HEK293 (cell line): Measurements from ENCODE around the gene TMEM37.

ENCODE experiments used
- KLF7 ChIP-seq: fragments of 450-650 bp; formaldehyde crosslinking; IDR thresholded peaks from 2 replicates; pipeline ENCODE4 v1.5.1; 2016; ENCODE audit warnings: missing biosample characterization, missing genetic modification characterization, borderline replicate concordance
- KLF8 ChIP-seq: fragments of 450-650 bp; formaldehyde crosslinking; IDR thresholded peaks from 2 replicates; pipeline ENCODE4 v1.5.1; 2016; ENCODE audit warnings: missing biosample characterization, missing genetic modification characterization
- SP3 ChIP-seq: fragments of 450-650 bp; formaldehyde crosslinking; IDR thresholded peaks from 2 replicates; pipeline ENCODE4 v1.5.1; 2016; ENCODE audit warnings: missing biosample characterization, missing genetic modification characterization
- SP7 ChIP-seq: fragments of 450-650 bp; formaldehyde crosslinking; IDR thresholded peaks from 2 replicates; pipeline ENCODE4 v1.5.1; 2016; ENCODE audit warnings: missing biosample characterization, missing genetic modification characterization
- ZBTB1 ChIP-seq: fragments of 450-650 bp; formaldehyde crosslinking; IDR thresholded peaks from 2 replicates; pipeline ENCODE4 v1.5.1; 2016; ENCODE audit warnings: missing biosample characterization, missing genetic modification characterization
- ZNF10 ChIP-seq: fragments of 450-650 bp; formaldehyde crosslinking; IDR thresholded peaks from 2 replicates; pipeline ENCODE4 v1.5.1; 2017; ENCODE audit warnings: missing biosample characterization, missing genetic modification characterization
- ZNF121 ChIP-seq: fragments of 450-650 bp; formaldehyde crosslinking; IDR thresholded peaks from 2 replicates; pipeline ENCODE4 v1.5.1; 2016; ENCODE audit warnings: missing biosample characterization, missing genetic modification characterization
- ZNF2 ChIP-seq: fragments of 450-650 bp; formaldehyde crosslinking; IDR thresholded peaks from 2 replicates; pipeline ENCODE4 v1.5.1; 2016; ENCODE audit warnings: missing biosample characterization, missing genetic modification characterization
- ZNF350 ChIP-seq: fragments of 450-650 bp; formaldehyde crosslinking; IDR thresholded peaks from 2 replicates; pipeline ENCODE4 v1.5.0; 2017; ENCODE audit warnings: missing biosample characterization, mild to moderate bottlenecking, missing genetic modification characterization
- ZNF354C ChIP-seq: fragments of 450-650 bp; formaldehyde crosslinking; IDR thresholded peaks from 2 replicates; pipeline ENCODE4 v1.5.1; 2016; ENCODE audit warnings: missing biosample characterization, missing genetic modification characterization, low read depth, borderline replicate concordance
- ZNF530 ChIP-seq: fragments of 450-650 bp; formaldehyde crosslinking; IDR thresholded peaks from 2 replicates; pipeline ENCODE4 v1.5.1; 2016; ENCODE audit warnings: low read depth, missing biosample characterization, missing genetic modification characterization
- ZNF623 ChIP-seq: fragments of 450-650 bp; formaldehyde crosslinking; IDR thresholded peaks from 2 replicates; pipeline ENCODE4 v1.5.1; 2016; ENCODE audit warnings: missing biosample characterization, missing genetic modification characterization
- ZNF677 ChIP-seq: fragments of 450-650 bp; IDR thresholded peaks from 2 replicates; pipeline ENCODE4 v1.5.0; 2018; ENCODE audit warnings: missing biosample characterization, mild to moderate bottlenecking, missing genetic modification characterization, moderate library complexity
- ZNF768 ChIP-seq: fragments of 450-650 bp; formaldehyde crosslinking; IDR thresholded peaks from 2 replicates; pipeline ENCODE4 v1.5.1; 2018; ENCODE audit warnings: missing biosample characterization, mild to moderate bottlenecking, missing genetic modification characterization
- ZNF777 ChIP-seq: fragments of 450-650 bp; formaldehyde crosslinking; IDR thresholded peaks from 2 replicates; pipeline ENCODE4 v1.5.1; 2017; ENCODE audit warnings: missing biosample characterization, missing genetic modification characterization, borderline replicate concordance
- ZSCAN30 ChIP-seq: fragments of 450-650 bp; IDR thresholded peaks from 2 replicates; pipeline ENCODE4 v1.5.1; 2018; ENCODE audit warnings: missing biosample characterization, mild to moderate bottlenecking, missing genetic modification characterization, moderate library complexity
- TF ChIP-seq, protein P1 (sequence below): fragments of 450-650 bp; formaldehyde crosslinking; IDR thresholded peaks from 2 replicates; pipeline ENCODE4 v1.5.1; 2016; ENCODE audit warnings: missing biosample characterization, missing genetic modification characterization
- TF ChIP-seq, protein P2 (sequence below): fragments of 450-650 bp; formaldehyde crosslinking; IDR thresholded peaks from 2 replicates; pipeline ENCODE4 v1.5.1; 2017; ENCODE audit warnings: missing biosample characterization, missing genetic modification characterization
- TF ChIP-seq, protein P3 (sequence below): fragments of 450-650 bp; formaldehyde crosslinking; IDR thresholded peaks from 2 replicates; pipeline ENCODE4 v1.5.1; 2016; ENCODE audit warnings: missing biosample characterization, missing genetic modification characterization
- TF ChIP-seq, protein P4 (sequence below): fragments of 450-650 bp; formaldehyde crosslinking; IDR thresholded peaks from 2 replicates; pipeline ENCODE4 v1.5.1; 2016; ENCODE audit warnings: missing biosample characterization, missing genetic modification characterization
- TF ChIP-seq, protein P5 (sequence below): fragments of 450-650 bp; formaldehyde crosslinking; IDR thresholded peaks from 2 replicates; pipeline ENCODE4 v1.5.1; 2016; ENCODE audit warnings: missing biosample characterization, missing genetic modification characterization
- TF ChIP-seq, protein P6 (sequence below): fragments of 450-650 bp; formaldehyde crosslinking; IDR thresholded peaks from 2 replicates; pipeline ENCODE4 v1.5.1; 2016; ENCODE audit warnings: missing biosample characterization, missing genetic modification characterization
- TF ChIP-seq, protein P7 (sequence below): fragments of 450-650 bp; formaldehyde crosslinking; IDR thresholded peaks from 2 replicates; pipeline ENCODE4 v1.5.1; 2016; ENCODE audit warnings: missing biosample characterization, missing genetic modification characterization
- TF ChIP-seq, protein P8 (sequence below): fragments of 450-650 bp; formaldehyde crosslinking; conservative IDR thresholded peaks from 2 replicates; pipeline ENCODE4 v1.5.1; 2016; ENCODE audit warnings: low read depth, missing biosample characterization, missing genetic modification characterization

TMEM37 gene

DNA sequence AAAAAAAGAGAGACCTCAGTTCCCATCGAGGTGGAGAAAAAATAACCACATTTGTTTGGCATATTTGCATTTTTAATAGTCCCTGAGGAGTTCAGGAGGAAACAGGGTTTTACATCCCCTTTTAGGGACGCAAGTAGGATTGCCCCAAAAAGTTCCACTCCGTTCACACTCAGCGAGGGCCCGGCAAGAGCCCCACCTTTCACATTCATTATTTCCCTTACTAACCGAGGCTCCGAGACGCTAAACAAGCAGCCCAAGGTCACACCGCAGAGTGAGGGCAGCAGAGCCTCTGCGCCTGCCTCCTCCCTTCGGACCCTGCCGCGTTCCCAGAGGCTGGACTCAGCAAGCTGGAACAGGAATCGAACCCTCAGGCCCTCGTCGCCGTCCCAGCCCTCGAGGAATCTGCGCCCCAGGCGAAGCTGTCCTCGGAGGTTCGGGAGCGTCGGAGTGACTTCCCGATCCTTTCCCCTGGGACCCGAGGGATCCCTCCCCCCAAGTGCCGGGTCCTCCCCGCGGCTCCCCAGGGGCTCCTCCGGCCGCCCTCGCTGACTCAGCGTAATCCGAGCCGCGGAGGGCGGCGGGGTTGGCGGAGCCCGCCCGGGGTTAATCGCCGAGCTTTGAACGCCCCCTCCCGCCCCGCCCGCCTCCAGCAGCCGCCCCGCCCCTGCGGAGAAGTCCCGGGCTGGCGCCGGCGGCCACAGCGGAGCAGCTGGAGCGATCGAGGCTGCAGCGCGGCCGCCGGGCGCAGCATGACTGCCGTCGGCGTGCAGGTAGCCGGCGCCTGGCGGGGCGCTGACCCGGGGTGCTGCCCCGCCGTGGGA, at the start of gene TMEM37 (continued):
- TF ChIP-seq KLF7 (no peak), ZNF677 (no peak), ZNF354C (no peak), ZNF350 (tag by site-specific recombination) (no peak), SP3 (tag by site-specific recombination) (peak; percentile 70), ZNF121 (no peak), ZNF768 (peak; percentile 86), KLF8 (peak; percentile 63), ZBTB1 (tag by site-specific recombination) (no peak), ZNF2 (tag by site-specific recombination) (0 out of 2 replicates have a peak, but pooled peaks have one; percentile 48), ZNF10 (tag by site-specific recombination) (no peak), ZNF530 (no peak), ZNF777 (tag by site-specific recombination) (peak; percentile 73; the same call in 1 of the 2 replicates), SP7 (tag by site-specific recombination) (peak; percentile 90), ZSCAN30 (tag by site-specific recombination) (0 out of 2 replicates have a peak, but pooled peaks have one; percentile 38), ZNF623 (no peak)
- TF ChIP-seq, protein P1, sequence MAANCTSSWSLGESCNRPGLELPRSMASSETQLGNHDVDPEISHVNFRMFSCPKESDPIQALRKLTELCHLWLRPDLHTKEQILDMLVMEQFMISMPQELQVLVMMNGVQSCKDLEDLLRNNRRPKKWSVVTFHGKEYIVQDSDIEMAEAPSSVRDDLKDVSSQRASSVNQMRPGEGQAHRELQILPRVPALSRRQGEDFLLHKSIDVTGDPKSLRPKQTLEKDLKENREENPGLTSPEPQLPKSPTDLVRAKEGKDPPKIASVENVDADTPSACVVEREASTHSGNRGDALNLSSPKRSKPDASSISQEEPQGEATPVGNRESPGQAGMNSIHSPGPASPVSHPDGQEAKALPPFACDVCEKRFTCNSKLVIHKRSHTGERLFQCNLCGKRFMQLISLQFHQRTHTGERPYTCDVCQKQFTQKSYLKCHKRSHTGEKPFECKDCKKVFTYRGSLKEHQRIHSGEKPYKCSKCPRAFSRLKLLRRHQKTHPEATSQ (tag by site-specific recombination) = no peak
- TF ChIP-seq, protein P2, sequence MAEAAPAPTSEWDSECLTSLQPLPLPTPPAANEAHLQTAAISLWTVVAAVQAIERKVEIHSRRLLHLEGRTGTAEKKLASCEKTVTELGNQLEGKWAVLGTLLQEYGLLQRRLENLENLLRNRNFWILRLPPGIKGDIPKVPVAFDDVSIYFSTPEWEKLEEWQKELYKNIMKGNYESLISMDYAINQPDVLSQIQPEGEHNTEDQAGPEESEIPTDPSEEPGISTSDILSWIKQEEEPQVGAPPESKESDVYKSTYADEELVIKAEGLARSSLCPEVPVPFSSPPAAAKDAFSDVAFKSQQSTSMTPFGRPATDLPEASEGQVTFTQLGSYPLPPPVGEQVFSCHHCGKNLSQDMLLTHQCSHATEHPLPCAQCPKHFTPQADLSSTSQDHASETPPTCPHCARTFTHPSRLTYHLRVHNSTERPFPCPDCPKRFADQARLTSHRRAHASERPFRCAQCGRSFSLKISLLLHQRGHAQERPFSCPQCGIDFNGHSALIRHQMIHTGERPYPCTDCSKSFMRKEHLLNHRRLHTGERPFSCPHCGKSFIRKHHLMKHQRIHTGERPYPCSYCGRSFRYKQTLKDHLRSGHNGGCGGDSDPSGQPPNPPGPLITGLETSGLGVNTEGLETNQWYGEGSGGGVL = peak; percentile 91
- TF ChIP-seq, protein P3, sequence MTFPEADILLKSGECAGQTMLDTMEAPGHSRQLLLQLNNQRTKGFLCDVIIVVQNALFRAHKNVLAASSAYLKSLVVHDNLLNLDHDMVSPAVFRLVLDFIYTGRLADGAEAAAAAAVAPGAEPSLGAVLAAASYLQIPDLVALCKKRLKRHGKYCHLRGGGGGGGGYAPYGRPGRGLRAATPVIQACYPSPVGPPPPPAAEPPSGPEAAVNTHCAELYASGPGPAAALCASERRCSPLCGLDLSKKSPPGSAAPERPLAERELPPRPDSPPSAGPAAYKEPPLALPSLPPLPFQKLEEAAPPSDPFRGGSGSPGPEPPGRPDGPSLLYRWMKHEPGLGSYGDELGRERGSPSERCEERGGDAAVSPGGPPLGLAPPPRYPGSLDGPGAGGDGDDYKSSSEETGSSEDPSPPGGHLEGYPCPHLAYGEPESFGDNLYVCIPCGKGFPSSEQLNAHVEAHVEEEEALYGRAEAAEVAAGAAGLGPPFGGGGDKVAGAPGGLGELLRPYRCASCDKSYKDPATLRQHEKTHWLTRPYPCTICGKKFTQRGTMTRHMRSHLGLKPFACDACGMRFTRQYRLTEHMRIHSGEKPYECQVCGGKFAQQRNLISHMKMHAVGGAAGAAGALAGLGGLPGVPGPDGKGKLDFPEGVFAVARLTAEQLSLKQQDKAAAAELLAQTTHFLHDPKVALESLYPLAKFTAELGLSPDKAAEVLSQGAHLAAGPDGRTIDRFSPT = peak; percentile 66; the same call in 1 of the 2 replicates
- TF ChIP-seq, protein P4, sequence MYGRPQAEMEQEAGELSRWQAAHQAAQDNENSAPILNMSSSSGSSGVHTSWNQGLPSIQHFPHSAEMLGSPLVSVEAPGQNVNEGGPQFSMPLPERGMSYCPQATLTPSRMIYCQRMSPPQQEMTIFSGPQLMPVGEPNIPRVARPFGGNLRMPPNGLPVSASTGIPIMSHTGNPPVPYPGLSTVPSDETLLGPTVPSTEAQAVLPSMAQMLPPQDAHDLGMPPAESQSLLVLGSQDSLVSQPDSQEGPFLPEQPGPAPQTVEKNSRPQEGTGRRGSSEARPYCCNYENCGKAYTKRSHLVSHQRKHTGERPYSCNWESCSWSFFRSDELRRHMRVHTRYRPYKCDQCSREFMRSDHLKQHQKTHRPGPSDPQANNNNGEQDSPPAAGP (tag by site-specific recombination) = peak; percentile 94
- TF ChIP-seq, protein P5, sequence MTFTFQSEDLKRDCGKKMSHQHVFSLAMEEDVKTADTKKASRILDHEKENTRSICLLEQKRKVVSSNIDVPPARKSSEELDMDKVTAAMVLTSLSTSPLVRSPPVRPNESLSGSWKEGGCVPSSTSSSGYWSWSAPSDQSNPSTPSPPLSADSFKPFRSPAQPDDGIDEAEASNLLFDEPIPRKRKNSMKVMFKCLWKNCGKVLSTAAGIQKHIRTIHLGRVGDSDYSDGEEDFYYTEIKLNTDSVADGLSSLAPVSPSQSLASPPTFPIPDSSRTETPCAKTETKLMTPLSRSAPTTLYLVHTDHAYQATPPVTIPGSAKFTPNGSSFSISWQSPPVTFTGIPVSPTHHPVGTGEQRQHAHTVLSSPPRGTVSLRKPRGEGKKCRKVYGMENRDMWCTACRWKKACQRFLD = no peak
- TF ChIP-seq, protein P6, sequence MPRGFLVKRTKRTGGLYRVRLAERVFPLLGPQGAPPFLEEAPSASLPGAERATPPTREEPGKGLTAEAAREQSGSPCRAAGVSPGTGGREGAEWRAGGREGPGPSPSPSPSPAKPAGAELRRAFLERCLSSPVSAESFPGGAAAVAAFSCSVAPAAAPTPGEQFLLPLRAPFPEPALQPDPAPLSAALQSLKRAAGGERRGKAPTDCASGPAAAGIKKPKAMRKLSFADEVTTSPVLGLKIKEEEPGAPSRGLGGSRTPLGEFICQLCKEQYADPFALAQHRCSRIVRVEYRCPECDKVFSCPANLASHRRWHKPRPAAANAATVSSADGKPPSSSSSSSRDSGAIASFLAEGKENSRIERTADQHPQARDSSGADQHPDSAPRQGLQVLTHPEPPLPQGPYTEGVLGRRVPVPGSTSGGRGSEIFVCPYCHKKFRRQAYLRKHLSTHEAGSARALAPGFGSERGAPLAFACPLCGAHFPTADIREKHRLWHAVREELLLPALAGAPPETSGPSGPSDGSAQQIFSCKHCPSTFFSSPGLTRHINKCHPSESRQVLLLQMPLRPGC (tag by site-specific recombination) = no peak
- TF ChIP-seq, protein P7, sequence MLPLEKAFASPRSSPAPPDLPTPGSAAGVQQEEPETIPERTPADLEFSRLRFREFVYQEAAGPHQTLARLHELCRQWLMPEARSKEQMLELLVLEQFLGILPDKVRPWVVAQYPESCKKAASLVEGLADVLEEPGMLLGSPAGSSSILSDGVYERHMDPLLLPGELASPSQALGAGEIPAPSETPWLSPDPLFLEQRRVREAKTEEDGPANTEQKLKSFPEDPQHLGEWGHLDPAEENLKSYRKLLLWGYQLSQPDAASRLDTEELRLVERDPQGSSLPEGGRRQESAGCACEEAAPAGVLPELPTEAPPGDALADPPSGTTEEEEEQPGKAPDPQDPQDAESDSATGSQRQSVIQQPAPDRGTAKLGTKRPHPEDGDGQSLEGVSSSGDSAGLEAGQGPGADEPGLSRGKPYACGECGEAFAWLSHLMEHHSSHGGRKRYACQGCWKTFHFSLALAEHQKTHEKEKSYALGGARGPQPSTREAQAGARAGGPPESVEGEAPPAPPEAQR = no peak
- TF ChIP-seq, protein P8, sequence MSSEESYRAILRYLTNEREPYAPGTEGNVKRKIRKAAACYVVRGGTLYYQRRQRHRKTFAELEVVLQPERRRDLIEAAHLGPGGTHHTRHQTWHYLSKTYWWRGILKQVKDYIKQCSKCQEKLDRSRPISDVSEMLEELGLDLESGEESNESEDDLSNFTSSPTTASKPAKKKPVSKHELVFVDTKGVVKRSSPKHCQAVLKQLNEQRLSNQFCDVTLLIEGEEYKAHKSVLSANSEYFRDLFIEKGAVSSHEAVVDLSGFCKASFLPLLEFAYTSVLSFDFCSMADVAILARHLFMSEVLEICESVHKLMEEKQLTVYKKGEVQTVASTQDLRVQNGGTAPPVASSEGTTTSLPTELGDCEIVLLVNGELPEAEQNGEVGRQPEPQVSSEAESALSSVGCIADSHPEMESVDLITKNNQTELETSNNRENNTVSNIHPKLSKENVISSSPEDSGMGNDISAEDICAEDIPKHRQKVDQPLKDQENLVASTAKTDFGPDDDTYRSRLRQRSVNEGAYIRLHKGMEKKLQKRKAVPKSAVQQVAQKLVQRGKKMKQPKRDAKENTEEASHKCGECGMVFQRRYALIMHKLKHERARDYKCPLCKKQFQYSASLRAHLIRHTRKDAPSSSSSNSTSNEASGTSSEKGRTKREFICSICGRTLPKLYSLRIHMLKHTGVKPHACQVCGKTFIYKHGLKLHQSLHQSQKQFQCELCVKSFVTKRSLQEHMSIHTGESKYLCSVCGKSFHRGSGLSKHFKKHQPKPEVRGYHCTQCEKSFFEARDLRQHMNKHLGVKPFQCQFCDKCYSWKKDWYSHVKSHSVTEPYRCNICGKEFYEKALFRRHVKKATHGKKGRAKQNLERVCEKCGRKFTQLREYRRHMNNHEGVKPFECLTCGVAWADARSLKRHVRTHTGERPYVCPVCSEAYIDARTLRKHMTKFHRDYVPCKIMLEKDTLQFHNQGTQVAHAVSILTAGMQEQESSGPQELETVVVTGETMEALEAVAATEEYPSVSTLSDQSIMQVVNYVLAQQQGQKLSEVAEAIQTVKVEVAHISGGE = no peak
